C4-2B (cell line): ENCODE measurements around the gene TLE2.

Source experiments
- CTCF ChIP-seq: fragments of 450-650 bp; conservative IDR thresholded peaks from 2 replicates; pipeline ENCODE4 v1.5.1; 2017; ENCODE audit warnings: mild to moderate bottlenecking
- ZFX ChIP-seq: fragments of 450-650 bp; IDR thresholded peaks from 2 replicates; pipeline ENCODE4 v1.6.1; 2017

GRCh38 chr19:3046698-3047495 lies 17.8 kb upstream of the TLE2 start:
- no peak for TF ChIP-seq CTCF
- TF ChIP-seq ZFX, result no peak
